Measurements from ENCODE around the gene DNAJC9. TPM values are rescaled to one million over a fixed set of nuclear protein-coding genes. Genes with fewer than 3 reads are reported as not detected.

Gene DNAJC9
- total RNA-seq, 2 donors from 2014 or later: 37.2 to 41.2 TPM

- Mint-ChIP-seq H3K4me3 (no peak overlapping the region), H3K4me1 (ENCODE audit: low read depth) (peaks cover 5% of the 10 kb centered on the region), H3K27me3 (ENCODE audit: low read depth) (no peaks in the 10 kb centered on the region), H3K9me3 (no peaks in the 10 kb centered on the region), H3K36me3 (ENCODE audit: insufficient read depth in 2 of 2) (peaks cover 2 to 4% of the 10 kb centered on the region in 2 donors), H3K27ac (no peak overlapping the region)
- no peak for ATAC-seq (replicated peaks in 1 of 2)
- DNase-seq: no peak
Measured at GRCh38 chr10:73228247-73228646, 18.8 kb downstream of the DNAJC9 start.

DNA sequence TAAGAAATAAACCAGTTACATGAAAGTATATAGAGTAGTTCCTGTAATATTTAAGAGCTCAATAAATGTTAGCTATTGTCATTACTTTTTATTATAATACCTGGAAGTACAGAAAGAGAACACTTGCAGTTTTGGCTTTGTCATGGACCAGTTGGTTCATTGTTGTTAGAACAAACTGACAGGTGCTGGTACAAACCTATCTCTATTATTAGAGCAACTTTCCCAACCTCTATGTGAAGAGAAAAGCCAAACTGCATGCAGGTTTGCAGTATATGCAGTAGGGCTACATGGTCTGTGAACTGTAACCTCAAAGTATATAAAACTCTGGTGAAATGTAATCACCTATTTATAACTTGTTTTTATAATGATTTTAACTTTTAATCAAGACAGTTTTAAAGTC is 20.4 kb downstream of the DNAJC9 start:
- no peak overlapping the region for H3K27ac Mint-ChIP-seq
- H3K4me3 Mint-ChIP-seq: no peak overlapping the region
- ATAC-seq (replicated peaks in 1 of 2): no peak
- peaks cover 10% of the 10 kb centered on the region for H3K4me1 Mint-ChIP-seq (ENCODE audit: low read depth)
- H3K27me3 Mint-ChIP-seq (ENCODE audit: low read depth): no peaks in the 10 kb centered on the region
- H3K36me3 Mint-ChIP-seq (ENCODE audit: insufficient read depth in 2 of 2): no peaks in the 10 kb centered on the region
- no peaks in the 10 kb centered on the region for H3K9me3 Mint-ChIP-seq
- DNase-seq: no peak

DNA sequence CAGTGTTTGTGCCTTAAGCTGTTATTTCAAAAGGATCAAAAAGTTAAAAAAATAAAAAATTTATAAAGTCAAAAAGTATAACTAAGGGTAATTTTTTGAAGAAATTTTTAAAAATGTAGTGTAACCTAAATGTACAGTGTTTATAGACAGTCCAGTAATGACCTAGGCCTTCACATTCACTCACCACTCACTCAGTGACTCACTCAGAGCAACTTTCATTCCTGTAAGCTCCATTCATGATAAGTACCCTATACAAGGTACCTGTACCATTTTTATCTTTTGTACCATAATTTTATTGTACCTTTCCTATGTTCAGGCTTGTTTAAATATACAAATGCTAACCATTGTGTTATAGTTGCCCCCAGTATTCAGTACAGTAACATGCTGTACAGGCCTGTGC is 21.5 kb downstream of the DNAJC9 start:
- DNase-seq (no peak), ATAC-seq (replicated peaks in 1 of 2) (peak; percentile 74 to 77)
- Mint-ChIP-seq H3K36me3 (ENCODE audit: insufficient read depth in 2 of 2) (no peaks in the 10 kb centered on the region), H3K27ac (no peak overlapping the region), H3K4me1 (ENCODE audit: low read depth) (peaks cover 10% of the 10 kb centered on the region), H3K4me3 (no peak overlapping the region), H3K27me3 (ENCODE audit: low read depth) (no peaks in the 10 kb centered on the region), H3K9me3 (no peaks in the 10 kb centered on the region)

- Mint-ChIP-seq H3K27ac (no peak overlapping the region), H3K9me3 (no peaks in the 10 kb centered on the region), H3K36me3 (ENCODE audit: insufficient read depth in 2 of 2) (peaks cover 4% of the 10 kb centered on the region in 2 donors), H3K4me1 (ENCODE audit: low read depth) (peaks cover 23% of the 10 kb centered on the region), H3K4me3 (no peak overlapping the region), H3K27me3 (ENCODE audit: low read depth) (no peaks in the 10 kb centered on the region)
- DNase-seq: no peak
- no peak for ATAC-seq (replicated peaks in 1 of 2)
Measured at GRCh38 chr10:73220989-73221388, 26.1 kb downstream of the DNAJC9 start.

DNA sequence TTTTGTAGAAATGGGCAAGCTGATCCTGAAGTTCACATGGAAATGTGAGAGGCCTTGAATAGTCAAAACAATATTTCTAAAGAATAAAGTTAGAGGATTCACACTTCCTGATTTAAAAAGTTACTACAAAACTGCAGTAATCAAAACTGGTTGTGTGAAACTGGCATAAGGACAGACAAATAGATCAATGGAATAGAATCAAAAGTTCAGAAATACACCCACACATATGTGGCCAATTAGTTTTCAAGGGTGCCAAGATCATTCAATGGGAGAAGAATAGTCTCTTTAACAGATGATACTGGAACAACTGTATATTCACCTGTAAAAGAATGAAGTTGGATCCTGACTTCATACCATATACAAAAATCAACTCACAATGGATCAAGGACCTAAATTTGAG is 27.7 kb downstream of the DNAJC9 start:
- no peak for DNase-seq
- Mint-ChIP-seq H3K36me3 (ENCODE audit: insufficient read depth in 2 of 2) (peaks cover 7% of the 10 kb centered on the region in 2 donors), H3K27ac (no peak overlapping the region), H3K9me3 (no peaks in the 10 kb centered on the region), H3K27me3 (ENCODE audit: low read depth) (no peaks in the 10 kb centered on the region), H3K4me3 (no peak overlapping the region), H3K4me1 (ENCODE audit: low read depth) (peaks cover 17% of the 10 kb centered on the region)
- no peak for ATAC-seq (replicated peaks in 1 of 2)

GRCh38 chr10:73218431-73219191 is 28.4 kb downstream of the DNAJC9 start:
- H3K36me3 Mint-ChIP-seq (ENCODE audit: insufficient read depth in 2 of 2): peaks cover 7% of the 10 kb centered on the region in 2 donors

DNA sequence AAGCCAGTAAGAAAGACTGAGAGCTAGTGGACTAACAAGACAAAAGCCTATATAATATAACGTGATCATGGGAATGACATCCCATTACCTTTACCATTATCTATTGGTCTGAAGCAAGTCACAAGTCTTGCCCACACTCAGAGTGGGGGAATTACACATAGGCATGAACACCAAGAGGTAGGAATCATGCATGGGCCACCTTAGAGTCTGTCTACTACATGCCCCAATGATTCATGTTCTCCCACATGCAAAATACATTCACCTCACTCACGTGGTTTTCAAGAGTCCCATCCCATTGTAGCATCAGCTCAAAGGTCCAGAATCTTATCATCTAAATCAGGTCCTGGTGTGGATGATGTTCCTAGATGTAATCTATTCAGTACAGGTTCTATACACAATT is 29.4 kb downstream of the DNAJC9 start:
- Mint-ChIP-seq H3K36me3 (ENCODE audit: insufficient read depth in 2 of 2) (peaks cover 7% of the 10 kb centered on the region in 2 donors), H3K4me3 (no peak overlapping the region), H3K27me3 (ENCODE audit: low read depth) (no peaks in the 10 kb centered on the region), H3K27ac (no peak overlapping the region), H3K9me3 (no peaks in the 10 kb centered on the region), H3K4me1 (ENCODE audit: low read depth) (peaks cover 17% of the 10 kb centered on the region)
- DNase-seq (no peak), ATAC-seq (replicated peaks in 1 of 2) (no peak)

More at GRCh38 chr10:73218431-73219191, 28.4 kb downstream of the DNAJC9 start:
- Mint-ChIP-seq H3K27ac (peak overlapping the region; percentile 41), H3K27me3 (ENCODE audit: low read depth) (no peaks in the 10 kb centered on the region), H3K9me3 (no peaks in the 10 kb centered on the region), H3K4me3 (no peak overlapping the region), H3K4me1 (ENCODE audit: low read depth) (peaks cover 17% of the 10 kb centered on the region)
- ATAC-seq (replicated peaks in 1 of 2) (no peak), DNase-seq (no peak)

DNA sequence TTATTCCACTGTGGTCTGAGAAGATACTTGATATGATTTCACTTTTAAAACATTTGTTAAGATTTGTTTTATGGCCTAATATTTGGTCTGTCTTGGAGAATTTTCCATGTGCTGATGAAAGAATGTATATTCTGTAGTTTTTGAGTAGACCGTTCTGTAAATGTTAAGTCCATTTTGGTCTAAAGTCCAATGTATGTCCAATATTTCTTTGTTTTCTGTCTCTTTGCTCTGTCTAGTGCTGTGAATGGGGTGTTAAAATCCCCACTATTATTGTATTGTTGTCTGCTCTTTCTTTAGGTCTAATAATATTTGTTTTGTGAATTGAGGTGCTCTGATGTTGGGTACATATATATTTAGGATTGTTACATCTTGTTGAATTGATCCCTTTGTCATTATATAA is 31.3 kb downstream of the DNAJC9 start:
- Mint-ChIP-seq H3K36me3 (ENCODE audit: insufficient read depth in 2 of 2) (peaks cover 7% of the 10 kb centered on the region in 2 donors), H3K9me3 (no peaks in the 10 kb centered on the region), H3K4me3 (no peak overlapping the region), H3K4me1 (ENCODE audit: low read depth) (peaks cover 13% of the 10 kb centered on the region), H3K27ac (no peak overlapping the region), H3K27me3 (ENCODE audit: low read depth) (no peaks in the 10 kb centered on the region)
- no peak for DNase-seq
- ATAC-seq (replicated peaks in 1 of 2): no peak

DNA sequence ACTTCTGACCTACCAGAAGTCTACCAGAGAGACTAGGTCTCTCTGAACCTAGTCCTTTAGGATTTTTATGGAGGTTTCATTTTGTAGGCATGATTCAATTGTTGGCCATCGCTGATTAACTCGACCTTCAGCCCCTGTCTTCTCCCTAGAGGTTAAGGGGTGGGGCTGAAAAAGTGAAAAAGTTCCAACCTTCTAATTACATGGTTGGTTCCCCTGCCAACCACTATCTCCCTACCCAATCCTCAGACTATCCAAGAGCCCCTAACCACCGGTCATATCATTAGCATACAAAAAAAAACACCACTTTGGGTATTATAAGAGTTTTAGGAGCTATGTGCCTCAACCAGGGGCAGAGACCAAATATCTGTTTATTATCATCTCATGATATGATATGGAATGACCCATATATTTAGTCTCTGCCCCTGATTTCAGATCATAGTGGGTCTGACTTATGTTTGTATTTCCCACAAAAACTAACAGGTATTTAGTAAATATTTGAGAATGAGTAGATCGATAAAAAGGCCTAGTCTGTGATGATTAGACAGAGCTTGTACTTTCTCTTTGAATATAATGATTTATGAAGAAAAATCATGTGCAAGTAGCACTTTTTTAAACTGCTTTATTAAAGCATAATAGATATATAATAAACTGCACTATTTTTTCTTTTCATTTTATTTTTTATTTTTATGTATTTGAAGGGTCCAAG is 35.8 kb downstream of the DNAJC9 start:
- Mint-ChIP-seq H3K9me3 (no peaks in the 10 kb centered on the region), H3K36me3 (ENCODE audit: insufficient read depth in 2 of 2) (peaks cover 5 to 6% of the 10 kb centered on the region in 2 donors), H3K27me3 (ENCODE audit: low read depth) (no peaks in the 10 kb centered on the region), H3K27ac (no peak overlapping the region), H3K4me3 (no peak overlapping the region), H3K4me1 (ENCODE audit: low read depth) (no peaks in the 10 kb centered on the region)
- ATAC-seq (replicated peaks in 1 of 2) (no peak), DNase-seq (no peak)

- no peaks in the 10 kb centered on the region for H3K4me1 Mint-ChIP-seq (ENCODE audit: low read depth)
- no peak overlapping the region for H3K4me3 Mint-ChIP-seq
- no peaks in the 10 kb centered on the region for H3K9me3 Mint-ChIP-seq
- H3K27me3 Mint-ChIP-seq (ENCODE audit: low read depth): no peaks in the 10 kb centered on the region
- DNase-seq: no peak
- H3K27ac Mint-ChIP-seq: no peak overlapping the region
- ATAC-seq (replicated peaks in 1 of 2): no peak
- H3K36me3 Mint-ChIP-seq (ENCODE audit: insufficient read depth in 2 of 2): peaks cover 4 to 8% of the 10 kb centered on the region in 2 donors
Measured at GRCh38 chr10:73210395-73211105, 36.5 kb downstream of the DNAJC9 start.

DNA sequence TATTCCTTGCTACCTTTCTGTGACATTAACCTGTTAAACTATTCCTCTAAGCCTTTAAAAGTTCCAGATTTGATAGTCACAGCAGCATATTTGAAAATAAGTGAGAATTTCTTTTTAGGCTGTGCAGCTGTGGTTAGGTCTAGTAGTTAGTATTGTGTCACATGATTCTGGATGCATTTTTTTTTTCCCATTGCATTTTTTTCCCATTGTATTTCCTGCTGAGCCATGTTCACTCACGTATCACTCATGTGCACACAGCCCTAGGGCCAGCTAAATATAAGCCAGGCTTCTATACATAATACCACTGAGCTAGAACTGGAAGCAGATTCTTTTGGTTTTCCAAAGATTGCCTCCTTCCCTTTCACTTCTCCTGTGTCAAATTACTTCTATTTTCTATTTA is 37.4 kb downstream of the DNAJC9 start:
- H3K9me3 Mint-ChIP-seq: no peaks in the 10 kb centered on the region
- no peak overlapping the region for H3K4me3 Mint-ChIP-seq
- H3K36me3 Mint-ChIP-seq (ENCODE audit: insufficient read depth in 2 of 2): peaks cover 4 to 10% of the 10 kb centered on the region in 2 donors
- H3K27ac Mint-ChIP-seq: no peak overlapping the region
- H3K4me1 Mint-ChIP-seq (ENCODE audit: low read depth): no peaks in the 10 kb centered on the region
- ATAC-seq (replicated peaks in 1 of 2) (no peak), DNase-seq (no peak)
- no peaks in the 10 kb centered on the region for H3K27me3 Mint-ChIP-seq (ENCODE audit: low read depth)

DNA sequence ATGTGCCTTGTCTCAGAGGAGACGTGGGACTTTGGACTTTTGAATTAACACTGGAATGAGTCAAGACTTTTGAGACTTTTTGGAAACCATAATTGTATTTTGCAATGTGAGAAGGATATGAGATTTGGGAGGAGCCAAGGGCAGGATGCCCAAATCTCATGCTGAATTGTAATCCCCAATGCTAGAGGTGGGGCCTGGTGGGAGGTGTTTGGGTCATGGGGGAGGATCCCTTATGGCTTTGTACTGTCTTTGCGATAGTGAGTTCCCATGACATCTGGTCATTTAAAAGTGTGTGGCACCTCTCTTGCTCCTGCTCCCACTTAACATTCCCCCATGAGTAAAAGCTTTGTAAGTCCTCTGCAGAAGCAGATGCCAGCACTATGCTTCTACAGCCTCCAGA is 39.2 kb downstream of the DNAJC9 start:
- H3K4me1 Mint-ChIP-seq (ENCODE audit: low read depth): no peaks in the 10 kb centered on the region
- no peak overlapping the region for H3K4me3 Mint-ChIP-seq
- ATAC-seq (replicated peaks in 1 of 2): no peak

DNA sequence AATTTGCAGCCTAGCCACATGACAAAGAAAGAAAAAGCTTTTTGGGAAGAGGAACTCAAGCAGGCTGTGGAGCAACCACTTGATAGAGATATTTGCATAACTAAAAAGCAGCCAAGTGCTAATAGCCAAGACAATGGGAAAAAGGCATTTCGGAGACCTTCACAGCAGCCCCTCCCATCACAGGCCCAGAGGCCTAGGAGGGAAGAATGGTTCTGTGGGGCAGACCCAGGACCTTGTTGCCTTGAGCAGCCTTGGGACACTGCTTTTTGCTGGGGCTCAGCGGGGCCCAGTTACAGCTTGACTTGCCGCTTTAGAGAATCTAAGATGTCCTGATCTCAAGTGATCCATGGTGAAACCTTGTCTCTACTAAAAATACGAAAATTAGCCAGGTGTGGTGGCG is 40.7 kb downstream of the DNAJC9 start:
- Mint-ChIP-seq H3K4me3 (no peak overlapping the region), H3K9me3 (no peaks in the 10 kb centered on the region), H3K4me1 (ENCODE audit: low read depth) (no peaks in the 10 kb centered on the region), H3K27ac (no peak overlapping the region), H3K27me3 (ENCODE audit: low read depth) (no peaks in the 10 kb centered on the region), H3K36me3 (ENCODE audit: insufficient read depth in 2 of 2) (peaks cover 4 to 10% of the 10 kb centered on the region in 2 donors)
- ATAC-seq (replicated peaks in 1 of 2) (no peak), DNase-seq (no peak)

More for the DNA sequence above, 39.2 kb downstream of the DNAJC9 start:
- no peak for DNase-seq
- no peak overlapping the region for H3K27ac Mint-ChIP-seq
- peaks cover 4 to 10% of the 10 kb centered on the region in 2 donors for H3K36me3 Mint-ChIP-seq (ENCODE audit: insufficient read depth in 2 of 2)
- H3K27me3 Mint-ChIP-seq (ENCODE audit: low read depth): no peaks in the 10 kb centered on the region
- no peaks in the 10 kb centered on the region for H3K9me3 Mint-ChIP-seq

Measured in activated T-cell treated with anti-CD3 and anti-CD28 coated beads, Interleukin-2, amount 50 U/mL, for 72 hours (primary cell).